HG03139 (cell line): Measurements from ENCODE around the gene MYEOV.

ENCODE experiments used
- ATAC-seq: cut with Tn5 transposase; IDR thresholded peaks from one replicate; pipeline ENCODE4 v1.9.1; 2021; ENCODE audit not compliant: unreplicated experiment

MYEOV gene

GRCh38 chr11:69314555-69314954, 20.6 kb downstream of the MYEOV start:
- no peak for ATAC-seq

GRCh38 chr11:69316956-69317355, 23.0 kb downstream of the MYEOV start:
- no peak for ATAC-seq

GRCh38 chr11:69317401-69318092, 23.6 kb downstream of the MYEOV start:
- no peak for ATAC-seq

- ATAC-seq: no peak
Measured at GRCh38 chr11:69318093-69318420, 24.1 kb downstream of the MYEOV start.

GRCh38 chr11:69319255-69320106, 25.5 kb downstream of the MYEOV start:
- no peak for ATAC-seq

GRCh38 chr11:69320326-69320725, 26.4 kb downstream of the MYEOV start:
- ATAC-seq: no peak

GRCh38 chr11:69320756-69321741, 27.1 kb downstream of the MYEOV start:
- no peak for ATAC-seq

- ATAC-seq: no peak
Measured at GRCh38 chr11:69321877-69322361, 28.0 kb downstream of the MYEOV start.

GRCh38 chr11:69325446-69325845, 31.5 kb downstream of the MYEOV start:
- no peak for ATAC-seq

GRCh38 chr11:69326622-69327219, 32.8 kb downstream of the MYEOV start:
- ATAC-seq: no peak

- no peak for ATAC-seq
Measured at GRCh38 chr11:69327741-69328191, 33.8 kb downstream of the MYEOV start.

GRCh38 chr11:69328231-69328630, 34.3 kb downstream of the MYEOV start:
- ATAC-seq: no peak

- no peak for ATAC-seq
Measured at GRCh38 chr11:69329581-69329980, 35.6 kb downstream of the MYEOV start.

GRCh38 chr11:69330330-69330729, 36.4 kb downstream of the MYEOV start:
- no peak for ATAC-seq

GRCh38 chr11:69333149-69333710, 39.3 kb downstream of the MYEOV start:
- ATAC-seq: no peak

- no peak for ATAC-seq
Measured at GRCh38 chr11:69333879-69334278, 39.9 kb downstream of the MYEOV start.

GRCh38 chr11:69335007-69335780, 41.2 kb downstream of the MYEOV start:
- no peak for ATAC-seq

- ATAC-seq: no peak
Measured at GRCh38 chr11:69335781-69336405, 41.9 kb downstream of the MYEOV start.

- ATAC-seq: no peak
Measured at GRCh38 chr11:69337211-69337721, 43.3 kb downstream of the MYEOV start.
